ENCODE data around the gene CDHR2. TPM values are rescaled to one million over a fixed set of nuclear protein-coding genes. Genes with fewer than 3 reads are reported as not detected.

CDHR2 gene, protein sequence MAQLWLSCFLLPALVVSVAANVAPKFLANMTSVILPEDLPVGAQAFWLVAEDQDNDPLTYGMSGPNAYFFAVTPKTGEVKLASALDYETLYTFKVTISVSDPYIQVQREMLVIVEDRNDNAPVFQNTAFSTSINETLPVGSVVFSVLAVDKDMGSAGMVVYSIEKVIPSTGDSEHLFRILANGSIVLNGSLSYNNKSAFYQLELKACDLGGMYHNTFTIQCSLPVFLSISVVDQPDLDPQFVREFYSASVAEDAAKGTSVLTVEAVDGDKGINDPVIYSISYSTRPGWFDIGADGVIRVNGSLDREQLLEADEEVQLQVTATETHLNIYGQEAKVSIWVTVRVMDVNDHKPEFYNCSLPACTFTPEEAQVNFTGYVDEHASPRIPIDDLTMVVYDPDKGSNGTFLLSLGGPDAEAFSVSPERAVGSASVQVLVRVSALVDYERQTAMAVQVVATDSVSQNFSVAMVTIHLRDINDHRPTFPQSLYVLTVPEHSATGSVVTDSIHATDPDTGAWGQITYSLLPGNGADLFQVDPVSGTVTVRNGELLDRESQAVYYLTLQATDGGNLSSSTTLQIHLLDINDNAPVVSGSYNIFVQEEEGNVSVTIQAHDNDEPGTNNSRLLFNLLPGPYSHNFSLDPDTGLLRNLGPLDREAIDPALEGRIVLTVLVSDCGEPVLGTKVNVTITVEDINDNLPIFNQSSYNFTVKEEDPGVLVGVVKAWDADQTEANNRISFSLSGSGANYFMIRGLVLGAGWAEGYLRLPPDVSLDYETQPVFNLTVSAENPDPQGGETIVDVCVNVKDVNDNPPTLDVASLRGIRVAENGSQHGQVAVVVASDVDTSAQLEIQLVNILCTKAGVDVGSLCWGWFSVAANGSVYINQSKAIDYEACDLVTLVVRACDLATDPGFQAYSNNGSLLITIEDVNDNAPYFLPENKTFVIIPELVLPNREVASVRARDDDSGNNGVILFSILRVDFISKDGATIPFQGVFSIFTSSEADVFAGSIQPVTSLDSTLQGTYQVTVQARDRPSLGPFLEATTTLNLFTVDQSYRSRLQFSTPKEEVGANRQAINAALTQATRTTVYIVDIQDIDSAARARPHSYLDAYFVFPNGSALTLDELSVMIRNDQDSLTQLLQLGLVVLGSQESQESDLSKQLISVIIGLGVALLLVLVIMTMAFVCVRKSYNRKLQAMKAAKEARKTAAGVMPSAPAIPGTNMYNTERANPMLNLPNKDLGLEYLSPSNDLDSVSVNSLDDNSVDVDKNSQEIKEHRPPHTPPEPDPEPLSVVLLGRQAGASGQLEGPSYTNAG (N-terminal part only)
- total RNA-seq: 0.45 to 1.1 TPM (median 0.50 TPM) in 3 replicates

DNA sequence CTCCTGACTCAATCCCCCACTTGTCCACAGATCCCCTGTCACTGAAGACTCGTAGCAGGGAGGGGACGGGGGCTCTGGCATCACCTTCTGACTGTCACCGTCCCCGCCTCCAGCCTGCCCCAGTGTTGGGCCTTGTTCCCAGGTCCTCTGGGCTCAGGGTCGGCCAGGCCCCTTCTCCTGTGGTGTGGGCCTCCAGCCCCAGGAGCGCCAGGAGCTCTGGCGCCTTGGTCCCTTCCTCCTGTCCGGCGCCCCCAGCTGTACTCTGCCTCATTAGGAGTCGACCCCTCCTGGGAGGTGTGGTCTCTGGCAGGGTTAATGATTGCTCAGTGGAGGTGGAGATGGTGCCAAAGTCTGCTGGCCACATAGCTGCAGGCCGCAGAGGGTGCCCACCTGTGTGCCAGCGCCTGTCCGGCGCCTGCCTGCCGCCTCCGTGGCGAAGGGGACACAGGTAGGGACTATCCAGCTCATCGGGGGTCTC lies at the start of gene CDHR2:
TSS of gene CDHR2 (plus strand) at position 376 of the 478 bp plus-strand sequence. CDS start 16,011 bp downstream, outside the sequence.
- TF ChIP-seq, protein P1, sequence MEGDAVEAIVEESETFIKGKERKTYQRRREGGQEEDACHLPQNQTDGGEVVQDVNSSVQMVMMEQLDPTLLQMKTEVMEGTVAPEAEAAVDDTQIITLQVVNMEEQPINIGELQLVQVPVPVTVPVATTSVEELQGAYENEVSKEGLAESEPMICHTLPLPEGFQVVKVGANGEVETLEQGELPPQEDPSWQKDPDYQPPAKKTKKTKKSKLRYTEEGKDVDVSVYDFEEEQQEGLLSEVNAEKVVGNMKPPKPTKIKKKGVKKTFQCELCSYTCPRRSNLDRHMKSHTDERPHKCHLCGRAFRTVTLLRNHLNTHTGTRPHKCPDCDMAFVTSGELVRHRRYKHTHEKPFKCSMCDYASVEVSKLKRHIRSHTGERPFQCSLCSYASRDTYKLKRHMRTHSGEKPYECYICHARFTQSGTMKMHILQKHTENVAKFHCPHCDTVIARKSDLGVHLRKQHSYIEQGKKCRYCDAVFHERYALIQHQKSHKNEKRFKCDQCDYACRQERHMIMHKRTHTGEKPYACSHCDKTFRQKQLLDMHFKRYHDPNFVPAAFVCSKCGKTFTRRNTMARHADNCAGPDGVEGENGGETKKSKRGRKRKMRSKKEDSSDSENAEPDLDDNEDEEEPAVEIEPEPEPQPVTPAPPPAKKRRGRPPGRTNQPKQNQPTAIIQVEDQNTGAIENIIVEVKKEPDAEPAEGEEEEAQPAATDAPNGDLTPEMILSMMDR (IDR thresholded peaks at IDR 0.05; ENCODE audit: unreplicated experiment): no peak
- DNase-seq (ENCODE audit: low spot score in 2 of 2, unreplicated experiment in 2 of 2): no peak
- Mint-ChIP-seq H3K27ac (no peak within 1 kb of the TSS), H3K4me3 (no peak within 1 kb of the TSS), H3K27me3 (ENCODE audit: low read depth) (peaks cover 19% of the 10 kb centered on the region), H3K36me3 (no peaks in the 10 kb centered on the region), H3K4me1 (peaks cover under 1% of the 10 kb centered on the region), H3K9me3 (no peaks in the 10 kb centered on the region)

DNA sequence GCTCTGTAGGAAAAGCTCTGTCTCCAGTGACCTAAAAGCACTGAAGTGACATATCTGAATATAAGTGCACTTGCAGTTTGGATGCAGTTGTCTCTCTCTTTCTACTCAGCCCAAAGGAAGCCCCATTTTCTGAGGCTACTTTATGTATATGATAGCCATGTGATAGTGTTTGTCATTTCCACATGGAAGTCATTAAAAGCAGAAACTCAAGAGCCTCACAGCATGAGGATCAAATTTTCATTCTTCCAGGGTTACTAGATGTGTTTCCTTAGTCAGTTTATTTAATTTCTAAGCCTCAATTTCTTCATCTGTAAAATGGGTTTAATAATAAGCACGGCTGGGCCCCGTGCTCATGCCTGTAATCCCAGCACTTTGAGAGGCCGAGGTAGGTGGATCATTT lies 48.6 kb upstream of the CDHR2 start:
- Mint-ChIP-seq H3K4me3 (no peak overlapping the region), H3K27me3 (ENCODE audit: low read depth) (no peaks in the 10 kb centered on the region), H3K36me3 (peaks cover 51% of the 10 kb centered on the region), H3K4me1 (no peaks in the 10 kb centered on the region), H3K9me3 (no peaks in the 10 kb centered on the region), H3K27ac (no peak overlapping the region)
- TF ChIP-seq, protein P1 (IDR thresholded peaks at IDR 0.05; ENCODE audit: unreplicated experiment): no peak
- no peak for DNase-seq (ENCODE audit: low spot score in 2 of 2, unreplicated experiment in 2 of 2)

DNA sequence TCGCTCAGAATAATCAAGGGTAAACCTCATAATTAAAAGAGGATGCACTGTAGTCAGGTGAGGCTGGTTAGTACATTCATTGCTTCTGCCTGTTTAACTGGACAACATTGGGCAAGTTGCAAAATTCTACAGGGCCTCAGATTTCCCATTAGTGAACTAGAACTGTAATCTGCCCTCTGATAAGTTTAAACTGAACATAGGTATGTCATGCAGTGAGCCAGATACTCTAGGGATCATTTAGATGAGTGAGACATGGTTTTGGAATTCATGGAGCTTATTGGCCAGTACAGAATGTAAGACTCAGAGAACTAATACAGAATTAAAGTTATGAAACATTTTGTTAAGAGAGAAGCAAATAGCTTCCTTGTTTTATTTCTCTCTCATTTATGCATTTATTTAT lies 47.8 kb upstream of the CDHR2 start:
- no peak for DNase-seq (ENCODE audit: low spot score in 2 of 2, unreplicated experiment in 2 of 2)
- no peaks in the 10 kb centered on the region for H3K27me3 Mint-ChIP-seq (ENCODE audit: low read depth)
- peaks cover 52% of the 10 kb centered on the region for H3K36me3 Mint-ChIP-seq
- H3K4me1 Mint-ChIP-seq: no peaks in the 10 kb centered on the region
- no peak overlapping the region for H3K4me3 Mint-ChIP-seq
- H3K27ac Mint-ChIP-seq: no peak overlapping the region
- TF ChIP-seq, protein P1 (IDR thresholded peaks at IDR 0.05; ENCODE audit: unreplicated experiment): no peak
- no peaks in the 10 kb centered on the region for H3K9me3 Mint-ChIP-seq

DNA sequence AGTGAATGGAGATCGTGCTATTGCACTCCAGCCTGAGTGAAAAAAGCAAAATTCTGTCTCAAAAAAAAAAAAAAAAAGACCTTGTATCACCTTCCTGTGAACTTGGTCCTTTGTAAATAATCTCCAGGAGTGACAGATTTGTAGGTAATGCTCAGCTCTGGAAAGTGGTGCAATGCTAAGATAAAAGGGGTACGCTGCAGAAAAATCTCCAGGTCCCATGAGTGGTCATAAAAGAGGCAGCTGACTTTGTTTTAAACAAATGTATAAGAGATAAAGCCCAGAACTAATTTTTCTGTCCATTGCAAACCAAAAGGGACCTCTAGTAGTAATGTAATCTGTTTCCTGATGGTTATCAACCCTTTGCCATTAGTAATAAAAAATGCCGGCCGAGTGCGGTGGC lies 45.6 kb upstream of the CDHR2 start:
- H3K9me3 Mint-ChIP-seq: no peaks in the 10 kb centered on the region
- peaks cover 60% of the 10 kb centered on the region for H3K36me3 Mint-ChIP-seq
- TF ChIP-seq, protein P1 (IDR thresholded peaks at IDR 0.05; ENCODE audit: unreplicated experiment): no peak
- no peaks in the 10 kb centered on the region for H3K27me3 Mint-ChIP-seq (ENCODE audit: low read depth)
- DNase-seq (ENCODE audit: low spot score in 2 of 2, unreplicated experiment in 2 of 2): no peak
- H3K4me1 Mint-ChIP-seq: no peaks in the 10 kb centered on the region
- no peak overlapping the region for H3K4me3 Mint-ChIP-seq
- H3K27ac Mint-ChIP-seq: peak overlapping the region; percentile 16

DNA sequence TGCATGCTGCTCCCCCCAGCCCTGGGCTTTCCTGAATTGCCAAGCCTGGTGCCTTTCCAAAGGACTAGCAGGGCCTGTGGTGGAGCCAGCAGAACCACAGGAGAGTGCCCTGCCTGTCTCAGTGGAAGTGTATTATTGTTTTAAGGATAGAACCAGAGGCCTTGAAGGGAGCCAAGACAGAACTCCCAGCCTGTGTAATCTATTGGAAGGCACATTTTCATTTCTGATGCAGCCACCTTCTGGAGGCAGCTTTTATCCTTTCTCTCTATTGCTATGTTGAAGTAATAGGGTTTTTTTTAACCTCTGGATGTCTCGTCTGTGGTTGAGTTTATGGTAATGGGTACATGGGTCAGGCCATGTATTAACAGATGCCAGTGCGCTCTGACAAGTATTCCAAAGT lies 41.2 kb upstream of the CDHR2 start:
- H3K27ac Mint-ChIP-seq: no peak overlapping the region
- no peak overlapping the region for H3K4me3 Mint-ChIP-seq
- no peaks in the 10 kb centered on the region for H3K27me3 Mint-ChIP-seq (ENCODE audit: low read depth)
- H3K36me3 Mint-ChIP-seq: peaks cover 40% of the 10 kb centered on the region
- TF ChIP-seq, protein P1 (IDR thresholded peaks at IDR 0.05; ENCODE audit: unreplicated experiment): no peak
- H3K4me1 Mint-ChIP-seq: no peaks in the 10 kb centered on the region
- DNase-seq (ENCODE audit: low spot score in 2 of 2, unreplicated experiment in 2 of 2): no peak
- H3K9me3 Mint-ChIP-seq: no peaks in the 10 kb centered on the region

Measured in mesothelial cell of epicardium (in vitro differentiated cells).